ENCODE measurements around the gene ADGRG7. TPM values are rescaled to one million over a fixed set of nuclear protein-coding genes. Genes with fewer than 3 reads are reported as not detected.

The ADGRG7 gene
- total RNA-seq, 1 donor from 2014 or later = not detected

- TF ChIP-seq CTCF (IDR thresholded peaks at IDR 0.05) = no peak
- DNase-seq (ENCODE audit: low spot score) = no peak
- Mint-ChIP-seq H3K9me3 (ENCODE audit: low read depth) (no peaks in the 10 kb centered on the region), H3K36me3 (ENCODE audit: low read depth) (peaks cover 29% of the 10 kb centered on the region), H3K4me1 (ENCODE audit: low read depth) (peaks cover 24% of the 10 kb centered on the region), H3K4me3 (ENCODE audit: unreplicated experiment) (no peak overlapping the region), H3K27me3 (ENCODE audit: low read depth) (no peaks in the 10 kb centered on the region), H3K27ac (ENCODE audit: unreplicated experiment) (no peak overlapping the region)
Measured at GRCh38 chr3:100744671-100745070, 135.3 kb downstream of the ADGRG7 start.

Other genes with a start within 250 kb of the ADGRG7 start
- gene TOMM70, start 208.5 kb upstream of the ADGRG7 start, total RNA-seq = 33.9 to 43.3 TPM (median 34.9 TPM) in 3 replicates
- 1.0 to 2.2 TPM (median 1.5 TPM) in 3 replicates for gene LNP1, start 208.1 kb upstream of the ADGRG7 start, total RNA-seq
- gene TMEM45A, start 117.0 kb upstream of the ADGRG7 start, total RNA-seq = 69.1 to 72.3 TPM (median 71.4 TPM) in 3 replicates
- gene TFG, start 99.9 kb downstream of the ADGRG7 start, total RNA-seq = 148 to 162 TPM (median 149 TPM) in 3 replicates

Measured in chondrocyte (in vitro differentiated cells).